Subcutaneous preadipocyte (primary cell): ENCODE results near the gene OR52K1. TPM values are rescaled to one million over a fixed set of nuclear protein-coding genes. Genes with fewer than 3 reads are reported as not detected.

Experiments used
- total RNA-seq: library from RNA; depleted of rRNA; stranded (reverse); fragments of >200 nt; gene quantifications from 2 replicates; pipeline ENCODE4 v1.2.3, GENCODE V29; 2012

OR52K1 gene
- not detected in 2 replicates for total RNA-seq

DNA sequence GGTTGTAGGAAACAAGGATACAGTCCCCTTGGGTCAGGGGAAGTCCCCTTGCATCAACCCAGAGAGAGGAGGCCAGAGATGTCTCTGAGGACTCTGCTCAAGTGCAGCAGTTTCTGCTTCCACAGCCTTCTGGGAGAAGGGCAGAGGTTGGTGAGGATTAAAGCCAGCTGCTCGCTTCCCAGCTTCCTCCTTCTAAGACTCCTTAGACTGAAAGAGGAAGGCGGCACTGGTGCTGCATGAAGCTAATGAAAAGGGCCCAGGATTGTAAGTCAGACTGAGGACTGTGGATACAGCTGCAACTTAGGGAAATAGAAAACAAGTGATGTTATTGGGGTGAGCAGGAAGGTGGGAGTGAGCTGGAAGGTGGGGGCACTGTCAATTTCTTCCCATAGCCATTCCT, at the start of gene OR52K1:
OR52K1 (plus strand) TSS at position 202 of the 400 bp plus-strand sequence. CDS start 6,255 bp downstream, outside the sequence.

DNA sequence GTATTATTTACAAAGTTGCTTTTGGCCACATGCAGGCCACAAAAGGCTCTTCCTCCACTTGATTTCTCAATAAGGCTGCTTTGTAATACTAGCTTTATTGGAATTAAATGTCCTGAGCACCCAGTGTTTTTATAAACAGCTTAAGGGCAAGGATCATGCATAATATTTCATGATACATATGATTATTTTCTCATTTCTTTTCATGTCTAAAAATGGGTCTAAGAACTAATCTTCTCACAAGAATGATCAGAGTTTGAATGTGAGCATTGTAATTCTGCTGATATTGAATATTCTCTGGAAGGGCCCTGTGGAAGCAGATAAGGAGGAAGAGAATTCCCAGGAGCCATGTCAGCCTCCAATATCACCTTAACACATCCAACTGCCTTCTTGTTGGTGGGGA, 33.5 kb upstream of the OR52K1 start, which contains the start of gene OR52K2:
OR52K2 (plus strand) TSS at position 301 of the 400 bp plus-strand sequence; CDS start at position 346, 45 bp downstream.

Other genes starting within 250 kb of the OR52K1 start
- not detected in 2 replicates for gene OR52B4, start 114.3 kb upstream of the OR52K1 start, total RNA-seq
- gene TRIM21, start 88.9 kb upstream of the OR52K1 start, total RNA-seq = 10.3 and 10.9 TPM in 2 replicates
- gene OR52K2, start 33.4 kb upstream of the OR52K1 start, total RNA-seq = not detected in 2 replicates
- gene OR52M1, start 62.5 kb downstream of the OR52K1 start, total RNA-seq = not detected in 2 replicates
- not detected in 2 replicates for gene OR52I2, start 99.1 kb downstream of the OR52K1 start, total RNA-seq
- not detected in 2 replicates for gene OR52I1, start 111.4 kb downstream of the OR52K1 start, total RNA-seq
- gene TRIM68, start 125.6 kb downstream of the OR52K1 start, total RNA-seq = 7.0 and 8.0 TPM in 2 replicates
- gene OR51D1, start 154.8 kb downstream of the OR52K1 start, total RNA-seq = not detected in 2 replicates
- gene OR51E1, start 161.3 kb downstream of the OR52K1 start, total RNA-seq = not detected in 2 replicates
- gene OR51E2, start 215.2 kb downstream of the OR52K1 start, total RNA-seq = not detected in 2 replicates
- gene MMP26, start 222.1 kb downstream of the OR52K1 start, total RNA-seq = not detected in 2 replicates